ENCODE data around the gene ECM1.

- no peak for TF ChIP-seq CTCF (IDR thresholded peaks at IDR 0.05)
- no peak for TF ChIP-seq POLR2A (IDR thresholded peaks at IDR 0.05)
These were observed 36.3 kb downstream of the ECM1 start for GRCh38 chr1:150544204-150544603.

Measured in right lobe of liver (tissue), 4 donors.